SK-N-SH (cell line): ENCODE measurements around the gene ASAP2. TPM values are rescaled to one million over a fixed set of nuclear protein-coding genes. Genes with fewer than 3 reads are reported as not detected.

ENCODE experiments used
- CTCF ChIA-PET: fragments of 300-600, 350-600 bp; formaldehyde crosslinking; extraction: SDS; loops from one replicate; lab custom pipeline; 2021; lab: Yijun Ruan, JAX
- POLR2A ChIA-PET: fragments of 350-600 bp; sonication (Branson Sonifier 250); formaldehyde crosslinking; extraction: SDS; loops from one replicate; lab custom pipeline; 2020; ENCODE audit warnings: antibody characterized with exemption, inconsistent platforms; lab: Yijun Ruan, JAX
- DNase-seq: peaks from one replicate; pipeline ENCODE4 v3.0.0; 2012
- H2AFZ ChIP-seq: fragments of 200-600 bp; sonication (generic); 2 replicates; pipeline ENCODE4 v1.8.1; 2016; ENCODE audit warnings: antibody characterized with exemption, mild to moderate bottlenecking, low read depth
- H3F3A ChIP-seq: fragments of 200-600 bp; sonication (generic); replicated peaks from 2 replicates; pipeline ENCODE3; 2016; ENCODE audit warnings: antibody characterized with exemption, mild to moderate bottlenecking; ENCODE audit not compliant: insufficient read depth
- H3K27ac ChIP-seq, 2 experiments: fragments of 200-500 bp in 1 of 2; fragments of 200-600 bp in 1 of 2; sonication (Bioruptor generic) in 1 of 2; sonication (generic), shearing (Covaris generic) in 1 of 2; 2 replicates each; pipeline versions ENCODE4 v1.5.1 to v1.6.1; 2014 to 2016; ENCODE audit warnings: low read depth in 2 of 2, inconsistent platforms in 1 of 2, low read length in 1 of 2, mild to moderate bottlenecking in 1 of 2, mixed read lengths in 1 of 2
- H3K27me3 ChIP-seq: fragments of 200-600 bp; sonication (generic), shearing (Covaris generic); 2 replicates; pipeline ENCODE4 v1.6.1; 2016; ENCODE audit warnings: mixed run types; ENCODE audit not compliant: insufficient read depth
- H3K36me3 ChIP-seq, 2 experiments: fragments of 200-500 bp in 1 of 2; fragments of 200-600 bp in 1 of 2; sonication (Bioruptor generic) in 1 of 2; sonication (generic) in 1 of 2; replicated peaks in 1 of 2; 2 replicates each; pipeline versions ENCODE3 to v1.5.1; 2014 to 2016; ENCODE audit warnings: low read length in 1 of 2, mild to moderate bottlenecking in 1 of 2; ENCODE audit not compliant: insufficient read depth in 2 of 2, control insufficient read depth in 1 of 2
- H3K4me1 ChIP-seq, 2 experiments: fragments of 200-500 bp in 1 of 2; fragments of 200-600 bp in 1 of 2; sonication (Bioruptor generic) in 1 of 2; sonication (generic), shearing (Covaris generic) in 1 of 2; 2 replicates each; pipeline versions ENCODE4 v1.5.1 to v1.6.1; 2014 to 2016; ENCODE audit warnings: low read depth in 1 of 2, low read length in 1 of 2, mixed run types in 1 of 2; ENCODE audit not compliant: insufficient read depth in 2 of 2, control insufficient read depth in 1 of 2
- H3K4me2 ChIP-seq: fragments of 200-600 bp; sonication (generic), shearing (Covaris generic); 2 replicates; pipeline ENCODE4 v1.6.1; 2017; ENCODE audit warnings: mixed run types
- H3K4me3 ChIP-seq, 2 experiments: fragments of 200-500 bp in 1 of 2; fragments of 200-600 bp in 1 of 2; sonication (Bioruptor generic) in 1 of 2; sonication (generic), shearing (Covaris generic) in 1 of 2; 2 replicates each; pipeline versions ENCODE4 v1.5.1 to v1.8.1; 2014 to 2016; ENCODE audit warnings: low read depth in 2 of 2, inconsistent platforms in 1 of 2, low read length in 1 of 2, mild to moderate bottlenecking in 1 of 2, mixed read lengths in 1 of 2, moderate library complexity in 1 of 2
- H3K79me2 ChIP-seq: fragments of 200-600 bp; sonication (generic); 2 replicates; pipeline ENCODE4 v1.8.1; 2017; ENCODE audit warnings: mild to moderate bottlenecking; ENCODE audit not compliant: insufficient read depth
- H3K9ac ChIP-seq: fragments of 200-600 bp; sonication (generic); 2 replicates; pipeline ENCODE4 v1.6.1; 2017; ENCODE audit warnings: mixed run types
- H3K9me2 ChIP-seq: fragments of 200-600 bp; sonication (generic); 2 replicates; pipeline ENCODE4 v1.6.1; 2017; ENCODE audit warnings: mixed run types
- H3K9me3 ChIP-seq: fragments of 200-600 bp; sonication (generic); 2 replicates; pipeline ENCODE4 v1.6.1; 2017; ENCODE audit warnings: mixed run types, mild to moderate bottlenecking, moderate library complexity
- H4K20me1 ChIP-seq: fragments of 200-600 bp; sonication (generic); 2 replicates; pipeline ENCODE4 v1.6.1; 2017; ENCODE audit warnings: mild to moderate bottlenecking, mixed run types; ENCODE audit not compliant: insufficient read depth
- ELF1 ChIP-seq: IDR thresholded peaks from 2 replicates; pipeline ENCODE4 v1.4.0; 2012
- EZH2phosphoT487 ChIP-seq: fragments of 200-600 bp; sonication (generic); IDR thresholded peaks from 2 replicates; pipeline ENCODE4 v1.6.1; 2017; ENCODE audit warnings: low read depth, mixed run types, mild to moderate bottlenecking, antibody characterized with exemption, moderate library complexity, borderline replicate concordance
- FOSL2 ChIP-seq: IDR thresholded peaks from 2 replicates; pipeline ENCODE4 v1.4.0; 2012; ENCODE audit warnings: low read depth, mild to moderate bottlenecking, moderate library complexity, borderline replicate concordance
- GABPA ChIP-seq: IDR thresholded peaks from 2 replicates; pipeline ENCODE4 v1.4.0; 2012; ENCODE audit warnings: low read depth, mild to moderate bottlenecking
- GATA2 ChIP-seq: sonication (generic); formaldehyde crosslinking; IDR thresholded peaks from 2 replicates; pipeline ENCODE4 v1.5.0; 2020; ENCODE audit warnings: mild to moderate bottlenecking, missing genetic modification reagents
- JUND ChIP-seq: IDR thresholded peaks from 2 replicates; pipeline ENCODE4 v1.4.0; 2012
- MEF2A ChIP-seq: IDR thresholded peaks from 2 replicates; pipeline ENCODE4 v1.4.0; 2012; ENCODE audit warnings: low read depth, borderline replicate concordance
- MXI1 ChIP-seq: IDR thresholded peaks from 2 replicates; pipeline ENCODE4 v1.6.1; 2012; ENCODE audit warnings: mild to moderate bottlenecking, low read depth, low read length, improper control_type of control experiment
- NFIC ChIP-seq: IDR thresholded peaks from 2 replicates; pipeline ENCODE4 v1.4.0; 2012; ENCODE audit warnings: borderline replicate concordance
- SIN3A ChIP-seq: IDR thresholded peaks from 2 replicates; pipeline ENCODE4 v1.6.1; 2012; ENCODE audit warnings: low read depth, mild to moderate bottlenecking, low read length, moderate library complexity, borderline replicate concordance
- SMC3 ChIP-seq: IDR thresholded peaks from 2 replicates; pipeline ENCODE4 v1.6.1; 2012; ENCODE audit warnings: low read depth, low read length, improper control_type of control experiment
- TEAD4 ChIP-seq: IDR thresholded peaks from 2 replicates; pipeline ENCODE4 v1.4.0; 2012; ENCODE audit warnings: mild to moderate bottlenecking, borderline replicate concordance; ENCODE audit not compliant: insufficient read depth
- WGBS: methylation state at CpG from one replicate; pipeline ENCODE4 v1.1.6; 2017; ENCODE audit warnings: low lambda C conversion rate; 5-methylcytosine and 5-hydroxymethylcytosine counted together
- polyA plus RNA-seq, 3 experiments: library from polyadenylated mRNA; depleted of rRNA; stranded (reverse); fragments of >200 nt; gene quantifications; 2 replicates each; pipeline ENCODE4 v1.2.3, GENCODE V29; 2012
- TF ChIP-seq, protein P1 (sequence below): fragments of 150-350 bp; IDR thresholded peaks from 2 replicates; pipeline ENCODE4 v1.6.1; 2017; ENCODE audit warnings: antibody characterized with exemption, low read length, low read depth, borderline replicate concordance
- TF ChIP-seq, protein P2 (sequence below): IDR thresholded peaks from 2 replicates; pipeline ENCODE4 v1.4.0; 2012; ENCODE audit warnings: low read depth, borderline replicate concordance
- TF ChIP-seq, protein P3 (sequence below): fragments of 200-600 bp; sonication (generic); IDR thresholded peaks from 2 replicates; pipeline ENCODE4 v1.6.1; 2017; ENCODE audit warnings: antibody characterized with exemption, mild to moderate bottlenecking, moderate library complexity
- TF ChIP-seq, protein P4 (sequence below): IDR thresholded peaks from 2 replicates; pipeline ENCODE4 v1.6.1; 2012; ENCODE audit warnings: mild to moderate bottlenecking, low read depth, low read length, moderate library complexity
- TF ChIP-seq, protein P5 (sequence below): IDR thresholded peaks from 2 replicates; pipeline ENCODE4; 2012
- TF ChIP-seq, protein P6 (sequence below): IDR thresholded peaks from 2 replicates; pipeline ENCODE4 v1.4.0; 2012; ENCODE audit warnings: low read depth

The ASAP2 gene
- polyA plus RNA-seq, 1 of the 3 experiments (the other 2 are of a cell fraction), result 37.9 TPM

DNA sequence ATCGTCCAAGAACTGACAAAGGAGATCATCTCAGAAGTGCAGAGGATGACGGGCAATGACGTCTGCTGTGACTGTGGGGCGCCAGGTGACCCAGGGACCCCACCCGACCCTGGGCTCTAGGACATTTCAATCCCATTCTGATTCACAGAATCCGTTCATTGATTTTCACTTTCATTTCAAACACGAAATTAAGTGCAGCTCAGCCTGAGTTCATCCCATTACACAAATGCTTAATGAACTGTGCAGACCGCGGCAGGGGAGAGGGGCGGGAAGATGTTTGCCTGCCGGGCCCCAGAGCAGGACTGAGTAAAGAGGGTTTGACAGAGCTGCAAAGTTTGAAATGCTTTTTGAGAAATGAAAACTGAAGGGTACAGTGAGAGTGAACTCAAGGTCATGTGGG, 149.6 kb downstream of the ASAP2 start:
- peaks cover 4% of the 10 kb centered on the region for H3K79me2 ChIP-seq
- no peaks in the 10 kb centered on the region for H3K27me3 ChIP-seq
- no peak overlapping the region for H3K4me2 ChIP-seq
- no peak for DNase-seq
- H3K9ac ChIP-seq, result no peak overlapping the region
- peaks cover 87% of the 10 kb centered on the region in 2 experiments for H3K36me3 ChIP-seq
- ChIA-PET POLR2A (no interaction called here), CTCF (interaction anchor here (1.2 to 1.9 kb wide), 5 partner anchors 10 to 217 kb away, joined by 3 to 4 read pairs (median 3); no protein-coding TSS in a partner anchor)
- WGBS, result 93% methylated on average over 11 of the region's 11 CpGs
- no peaks in the 10 kb centered on the region for H3K9me2 ChIP-seq
- no peaks in the 10 kb centered on the region; a peak in 1 of 4 replicates for H3K4me1 ChIP-seq
- H4K20me1 ChIP-seq, result no peaks in the 10 kb centered on the region
- H3K9me3 ChIP-seq, result no peaks in the 10 kb centered on the region
- H3K4me3 ChIP-seq, result no peak overlapping the region
- TF ChIP-seq MXI1, result no peak
- no peak for TF ChIP-seq TEAD4
- no peak for TF ChIP-seq JUND
- no peak for TF ChIP-seq GABPA
- TF ChIP-seq SMC3, result no peak
- no peak for TF ChIP-seq MEF2A
- TF ChIP-seq FOSL2, result no peak
- TF ChIP-seq, protein P1, sequence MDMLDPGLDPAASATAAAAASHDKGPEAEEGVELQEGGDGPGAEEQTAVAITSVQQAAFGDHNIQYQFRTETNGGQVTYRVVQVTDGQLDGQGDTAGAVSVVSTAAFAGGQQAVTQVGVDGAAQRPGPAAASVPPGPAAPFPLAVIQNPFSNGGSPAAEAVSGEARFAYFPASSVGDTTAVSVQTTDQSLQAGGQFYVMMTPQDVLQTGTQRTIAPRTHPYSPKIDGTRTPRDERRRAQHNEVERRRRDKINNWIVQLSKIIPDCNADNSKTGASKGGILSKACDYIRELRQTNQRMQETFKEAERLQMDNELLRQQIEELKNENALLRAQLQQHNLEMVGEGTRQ, result no peak
- TF ChIP-seq EZH2phosphoT487, result no peak
- H3K27ac ChIP-seq, result no peak overlapping the region
- H2AFZ ChIP-seq, result no peak overlapping the region
- H3F3A ChIP-seq, result peaks cover 20% of the 10 kb centered on the region

DNA sequence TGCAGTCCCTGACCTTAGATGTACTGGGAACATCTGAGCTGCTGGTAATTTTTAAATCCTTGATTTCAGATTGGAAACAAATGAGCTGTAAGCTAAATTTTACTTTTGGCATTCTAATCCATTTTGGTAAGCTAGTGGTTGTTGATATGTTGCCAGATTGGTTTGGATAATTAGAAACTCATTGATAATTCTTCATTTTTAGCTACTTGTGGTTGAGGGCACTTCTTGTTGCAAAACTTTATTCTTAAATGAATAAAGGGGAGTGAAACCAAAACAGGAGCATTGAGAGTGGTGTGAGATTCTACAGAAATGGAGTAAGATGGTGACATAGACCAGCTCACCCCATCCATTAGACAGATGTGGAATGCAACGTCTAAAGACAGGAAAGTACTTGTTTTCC, 152.2 kb downstream of the ASAP2 start:
- peaks cover 20% of the 10 kb centered on the region for H3F3A ChIP-seq
- H4K20me1 ChIP-seq, result no peaks in the 10 kb centered on the region
- no peaks in the 10 kb centered on the region for H3K9me2 ChIP-seq
- DNase-seq, result no peak
- no peak overlapping the region for H3K27ac ChIP-seq
- H3K27me3 ChIP-seq, result no peaks in the 10 kb centered on the region
- H3K4me3 ChIP-seq, result no peak overlapping the region
- no peak overlapping the region for H3K9ac ChIP-seq
- WGBS, result 73% methylated on average over 1 of the region's 1 CpG
- no peaks in the 10 kb centered on the region; a peak in 1 of 4 replicates for H3K4me1 ChIP-seq
- H3K4me2 ChIP-seq, result no peak overlapping the region
- CTCF ChIA-PET, result interaction anchor here (0.7 to 2.9 kb wide), 4 partner anchors 11 to 218 kb away, joined by 3 to 10 read pairs (median 4); no protein-coding TSS in a partner anchor
- POLR2A ChIA-PET, result no interaction called here
- H2AFZ ChIP-seq, result no peak overlapping the region
- peaks cover 15% of the 10 kb centered on the region for H3K79me2 ChIP-seq
- no peaks in the 10 kb centered on the region for H3K9me3 ChIP-seq
- H3K36me3 ChIP-seq, result peaks cover 63 to 86% of the 10 kb centered on the region in 2 experiments
- TF ChIP-seq MEF2A, result no peak
- no peak for TF ChIP-seq ELF1
- TF ChIP-seq, protein P2, sequence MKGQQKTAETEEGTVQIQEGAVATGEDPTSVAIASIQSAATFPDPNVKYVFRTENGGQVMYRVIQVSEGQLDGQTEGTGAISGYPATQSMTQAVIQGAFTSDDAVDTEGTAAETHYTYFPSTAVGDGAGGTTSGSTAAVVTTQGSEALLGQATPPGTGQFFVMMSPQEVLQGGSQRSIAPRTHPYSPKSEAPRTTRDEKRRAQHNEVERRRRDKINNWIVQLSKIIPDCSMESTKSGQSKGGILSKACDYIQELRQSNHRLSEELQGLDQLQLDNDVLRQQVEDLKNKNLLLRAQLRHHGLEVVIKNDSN, result no peak
- no peak for TF ChIP-seq MXI1
- TF ChIP-seq, protein P3, sequence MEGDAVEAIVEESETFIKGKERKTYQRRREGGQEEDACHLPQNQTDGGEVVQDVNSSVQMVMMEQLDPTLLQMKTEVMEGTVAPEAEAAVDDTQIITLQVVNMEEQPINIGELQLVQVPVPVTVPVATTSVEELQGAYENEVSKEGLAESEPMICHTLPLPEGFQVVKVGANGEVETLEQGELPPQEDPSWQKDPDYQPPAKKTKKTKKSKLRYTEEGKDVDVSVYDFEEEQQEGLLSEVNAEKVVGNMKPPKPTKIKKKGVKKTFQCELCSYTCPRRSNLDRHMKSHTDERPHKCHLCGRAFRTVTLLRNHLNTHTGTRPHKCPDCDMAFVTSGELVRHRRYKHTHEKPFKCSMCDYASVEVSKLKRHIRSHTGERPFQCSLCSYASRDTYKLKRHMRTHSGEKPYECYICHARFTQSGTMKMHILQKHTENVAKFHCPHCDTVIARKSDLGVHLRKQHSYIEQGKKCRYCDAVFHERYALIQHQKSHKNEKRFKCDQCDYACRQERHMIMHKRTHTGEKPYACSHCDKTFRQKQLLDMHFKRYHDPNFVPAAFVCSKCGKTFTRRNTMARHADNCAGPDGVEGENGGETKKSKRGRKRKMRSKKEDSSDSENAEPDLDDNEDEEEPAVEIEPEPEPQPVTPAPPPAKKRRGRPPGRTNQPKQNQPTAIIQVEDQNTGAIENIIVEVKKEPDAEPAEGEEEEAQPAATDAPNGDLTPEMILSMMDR, result no peak
- TF ChIP-seq NFIC, result no peak
- TF ChIP-seq, protein P4, sequence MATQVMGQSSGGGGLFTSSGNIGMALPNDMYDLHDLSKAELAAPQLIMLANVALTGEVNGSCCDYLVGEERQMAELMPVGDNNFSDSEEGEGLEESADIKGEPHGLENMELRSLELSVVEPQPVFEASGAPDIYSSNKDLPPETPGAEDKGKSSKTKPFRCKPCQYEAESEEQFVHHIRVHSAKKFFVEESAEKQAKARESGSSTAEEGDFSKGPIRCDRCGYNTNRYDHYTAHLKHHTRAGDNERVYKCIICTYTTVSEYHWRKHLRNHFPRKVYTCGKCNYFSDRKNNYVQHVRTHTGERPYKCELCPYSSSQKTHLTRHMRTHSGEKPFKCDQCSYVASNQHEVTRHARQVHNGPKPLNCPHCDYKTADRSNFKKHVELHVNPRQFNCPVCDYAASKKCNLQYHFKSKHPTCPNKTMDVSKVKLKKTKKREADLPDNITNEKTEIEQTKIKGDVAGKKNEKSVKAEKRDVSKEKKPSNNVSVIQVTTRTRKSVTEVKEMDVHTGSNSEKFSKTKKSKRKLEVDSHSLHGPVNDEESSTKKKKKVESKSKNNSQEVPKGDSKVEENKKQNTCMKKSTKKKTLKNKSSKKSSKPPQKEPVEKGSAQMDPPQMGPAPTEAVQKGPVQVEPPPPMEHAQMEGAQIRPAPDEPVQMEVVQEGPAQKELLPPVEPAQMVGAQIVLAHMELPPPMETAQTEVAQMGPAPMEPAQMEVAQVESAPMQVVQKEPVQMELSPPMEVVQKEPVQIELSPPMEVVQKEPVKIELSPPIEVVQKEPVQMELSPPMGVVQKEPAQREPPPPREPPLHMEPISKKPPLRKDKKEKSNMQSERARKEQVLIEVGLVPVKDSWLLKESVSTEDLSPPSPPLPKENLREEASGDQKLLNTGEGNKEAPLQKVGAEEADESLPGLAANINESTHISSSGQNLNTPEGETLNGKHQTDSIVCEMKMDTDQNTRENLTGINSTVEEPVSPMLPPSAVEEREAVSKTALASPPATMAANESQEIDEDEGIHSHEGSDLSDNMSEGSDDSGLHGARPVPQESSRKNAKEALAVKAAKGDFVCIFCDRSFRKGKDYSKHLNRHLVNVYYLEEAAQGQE, result no peak
- TF ChIP-seq, protein P1, result no peak
- no peak for TF ChIP-seq SIN3A
- no peak for TF ChIP-seq GATA2
- TF ChIP-seq, protein P5, sequence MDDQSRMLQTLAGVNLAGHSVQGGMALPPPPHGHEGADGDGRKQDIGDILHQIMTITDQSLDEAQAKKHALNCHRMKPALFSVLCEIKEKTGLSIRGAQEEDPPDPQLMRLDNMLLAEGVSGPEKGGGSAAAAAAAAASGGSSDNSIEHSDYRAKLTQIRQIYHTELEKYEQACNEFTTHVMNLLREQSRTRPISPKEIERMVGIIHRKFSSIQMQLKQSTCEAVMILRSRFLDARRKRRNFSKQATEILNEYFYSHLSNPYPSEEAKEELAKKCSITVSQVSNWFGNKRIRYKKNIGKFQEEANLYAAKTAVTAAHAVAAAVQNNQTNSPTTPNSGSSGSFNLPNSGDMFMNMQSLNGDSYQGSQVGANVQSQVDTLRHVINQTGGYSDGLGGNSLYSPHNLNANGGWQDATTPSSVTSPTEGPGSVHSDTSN, result no peak
- TF ChIP-seq, protein P6, sequence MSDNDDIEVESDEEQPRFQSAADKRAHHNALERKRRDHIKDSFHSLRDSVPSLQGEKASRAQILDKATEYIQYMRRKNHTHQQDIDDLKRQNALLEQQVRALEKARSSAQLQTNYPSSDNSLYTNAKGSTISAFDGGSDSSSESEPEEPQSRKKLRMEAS, result no peak
